ENCODE results near the gene ADIPOR2.
"Not testable (repeated sequence)": the region's sequence is repeated elsewhere in the genome, so short reads cannot be mapped to it uniquely, and the experiment has no call there.

ADIPOR2 gene

GRCh38 chr12:1663440-1664132 is 27.3 kb upstream of the ADIPOR2 start:
- DNase-seq (ENCODE audit: low read depth in 2 of 2) = no peak

- no peak for DNase-seq (ENCODE audit: low read depth in 2 of 2)
These were observed 25.5 kb upstream of the ADIPOR2 start for GRCh38 chr12:1665366-1665765.

- no peak for DNase-seq (ENCODE audit: low read depth in 2 of 2)
These were observed 24.7 kb upstream of the ADIPOR2 start for GRCh38 chr12:1666215-1666614.

- DNase-seq (ENCODE audit: low read depth in 2 of 2) = no peak
These were observed 24.1 kb upstream of the ADIPOR2 start for GRCh38 chr12:1666685-1667162.

- no peak for DNase-seq (ENCODE audit: low read depth in 2 of 2)
These were observed 21.9 kb upstream of the ADIPOR2 start for GRCh38 chr12:1668833-1669543.

GRCh38 chr12:1670358-1671268 is 20.3 kb upstream of the ADIPOR2 start:
- DNase-seq (ENCODE audit: low read depth in 2 of 2) = no peak

GRCh38 chr12:1676043-1676442 is 14.8 kb upstream of the ADIPOR2 start:
- no peak for DNase-seq (ENCODE audit: low read depth in 2 of 2)

GRCh38 chr12:1680804-1681492 is 9.9 kb upstream of the ADIPOR2 start:
- DNase-seq (ENCODE audit: low read depth in 2 of 2) = no peak

GRCh38 chr12:1681493-1681807 is 9.4 kb upstream of the ADIPOR2 start:
- no peak for DNase-seq (ENCODE audit: low read depth in 2 of 2)

- DNase-seq (ENCODE audit: low read depth in 2 of 2) = no peak
These were observed 2.7 kb upstream of the ADIPOR2 start for GRCh38 chr12:1688086-1688710.

GRCh38 chr12:1691123-1692007 is 495 bp downstream of the ADIPOR2 start:
- DNase-seq (ENCODE audit: low read depth in 2 of 2) = no peak

- DNase-seq (ENCODE audit: low read depth in 2 of 2) = no peak
These were observed 1.4 kb downstream of the ADIPOR2 start for GRCh38 chr12:1692226-1692625.

- DNase-seq (ENCODE audit: low read depth in 2 of 2) = no peak
These were observed 2.2 kb downstream of the ADIPOR2 start for GRCh38 chr12:1692895-1693610.

GRCh38 chr12:1695097-1695496 is 4.2 kb downstream of the ADIPOR2 start:
- not testable (repeated sequence) for DNase-seq (ENCODE audit: low read depth in 2 of 2)

GRCh38 chr12:1695886-1696670 is 5.2 kb downstream of the ADIPOR2 start:
- DNase-seq (ENCODE audit: low read depth in 2 of 2) = no peak

GRCh38 chr12:1696800-1697199 is 5.9 kb downstream of the ADIPOR2 start:
- DNase-seq (ENCODE audit: low read depth in 2 of 2) = no peak

GRCh38 chr12:1697271-1697670 is 6.4 kb downstream of the ADIPOR2 start:
- no peak for DNase-seq (ENCODE audit: low read depth in 2 of 2)

GRCh38 chr12:1698720-1699119 is 7.8 kb downstream of the ADIPOR2 start:
- no peak for DNase-seq (ENCODE audit: low read depth in 2 of 2)

GRCh38 chr12:1702713-1703112 is 11.8 kb downstream of the ADIPOR2 start:
- no peak for DNase-seq (ENCODE audit: low read depth in 2 of 2)
